ENCODE measurements around the gene NEK7.

DNA sequence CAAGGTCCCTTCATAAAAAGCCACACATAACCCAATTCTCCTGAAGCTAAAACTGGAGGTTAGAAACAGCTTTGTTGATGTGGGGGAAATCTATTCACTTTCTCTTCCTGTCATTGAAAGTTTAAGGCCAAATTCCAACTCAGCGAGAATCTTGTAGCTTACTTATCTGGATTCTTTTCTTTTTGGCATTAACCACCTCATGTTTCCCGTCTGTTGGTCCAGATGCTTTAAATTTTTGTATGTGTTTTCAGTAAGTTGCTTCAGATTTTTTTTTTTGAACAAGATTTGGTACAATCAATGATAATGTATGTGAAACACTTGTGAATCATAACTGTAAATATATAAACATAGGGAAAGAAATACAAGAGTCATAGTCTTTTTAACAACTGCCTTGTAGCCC, 33.7 kb upstream of the NEK7 start:
- TF ChIP-seq EZH2 (IDR thresholded peaks at IDR 0.05; ENCODE audit: insufficient read depth, poor library complexity, severe bottlenecking) (no peak), EZH2phosphoT487 (IDR thresholded peaks at IDR 0.05; ENCODE audit: insufficient read depth, low read depth) (no peak)

Data from GM23248 (cell line).